Epithelial cell of prostate (primary cell): Measurements from ENCODE around the gene UTS2.

Experiments used
- DNase-seq: peaks from one replicate; pipeline ENCODE4 v3.0.0-alpha.2; 2011; ENCODE audit warnings: low read depth, low spot score
- H3K27ac ChIP-seq: fragments of 450-650 bp; 2 replicates; pipeline ENCODE4 v1.5.1; 2017; ENCODE audit warnings: mild to moderate bottlenecking

Gene UTS2

DNA sequence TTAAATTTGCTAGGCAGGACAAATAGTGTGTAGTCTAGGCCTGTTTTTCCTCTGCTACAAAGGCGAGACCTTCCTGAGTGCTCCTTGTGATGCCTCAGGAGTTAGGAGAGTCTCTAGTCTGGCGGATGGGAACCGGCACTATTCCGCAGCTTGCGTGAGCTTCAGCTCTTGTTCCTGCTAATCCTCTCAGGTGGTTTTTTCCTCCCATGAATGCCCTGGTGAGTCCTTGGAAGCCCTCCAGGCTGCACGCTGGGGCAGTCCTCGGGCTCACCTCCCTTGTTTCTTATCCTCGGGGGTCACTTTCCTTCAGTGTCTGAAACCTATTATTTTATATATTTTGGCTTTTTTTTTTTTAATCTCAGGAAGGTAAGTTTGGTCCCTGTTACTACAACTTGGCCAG is 28.2 kb downstream of the UTS2 start:
- H3K27ac ChIP-seq = no peak overlapping the region
- DNase-seq = no peak

DNA sequence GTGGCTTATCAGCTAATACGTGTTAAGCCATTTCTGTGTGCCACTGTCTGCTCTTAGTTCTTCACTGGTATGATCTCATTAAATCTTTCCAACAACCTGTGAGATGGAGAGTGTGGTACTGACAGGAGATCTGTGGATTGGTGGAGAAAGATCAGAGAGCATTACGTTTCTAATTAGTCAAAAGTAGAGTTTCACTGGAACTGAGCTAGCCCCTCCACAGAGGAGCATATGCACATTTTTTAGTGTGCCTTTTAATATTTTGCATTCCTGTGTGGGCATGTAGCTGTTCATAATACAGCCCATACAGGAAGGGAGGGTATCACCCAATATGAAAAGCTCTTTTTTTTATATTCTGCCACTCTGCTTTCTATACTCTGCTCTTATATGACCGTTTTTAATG is 31.6 kb downstream of the UTS2 start:
- no peak overlapping the region for H3K27ac ChIP-seq
- no peak for DNase-seq

DNA sequence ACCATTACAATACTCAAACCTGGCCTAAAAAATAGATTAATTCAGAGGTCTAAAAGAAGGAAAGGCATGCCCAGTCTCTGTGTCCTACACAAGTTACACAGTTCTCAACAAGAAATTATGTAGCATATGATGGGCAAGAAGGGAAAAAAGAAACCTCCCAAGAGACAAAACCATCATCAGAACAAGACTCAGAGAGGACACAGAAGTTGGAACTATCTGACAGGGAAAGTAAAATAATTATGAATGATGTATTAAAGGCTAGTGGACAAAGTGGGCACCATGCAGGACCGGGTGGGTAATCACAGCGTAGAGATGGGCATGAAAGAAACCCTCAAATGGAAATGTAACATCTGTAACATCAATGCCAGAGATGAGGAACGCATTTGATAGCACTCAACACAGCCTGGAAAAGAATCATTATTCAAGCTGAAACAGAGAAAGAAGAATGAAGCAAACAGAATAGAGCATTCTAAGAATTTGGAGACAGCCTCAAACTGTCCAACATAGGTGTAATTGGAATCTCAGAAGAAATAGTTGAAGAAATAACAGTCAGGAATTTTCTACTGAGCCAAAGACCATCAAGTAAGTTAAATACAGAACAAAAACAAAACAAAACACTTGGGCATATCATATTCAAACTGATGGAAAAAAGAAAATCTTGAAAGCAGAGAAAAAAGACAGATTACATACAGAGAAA is 39.0 kb downstream of the UTS2 start:
- H3K27ac ChIP-seq = no peak overlapping the region
- no peak for DNase-seq

DNA sequence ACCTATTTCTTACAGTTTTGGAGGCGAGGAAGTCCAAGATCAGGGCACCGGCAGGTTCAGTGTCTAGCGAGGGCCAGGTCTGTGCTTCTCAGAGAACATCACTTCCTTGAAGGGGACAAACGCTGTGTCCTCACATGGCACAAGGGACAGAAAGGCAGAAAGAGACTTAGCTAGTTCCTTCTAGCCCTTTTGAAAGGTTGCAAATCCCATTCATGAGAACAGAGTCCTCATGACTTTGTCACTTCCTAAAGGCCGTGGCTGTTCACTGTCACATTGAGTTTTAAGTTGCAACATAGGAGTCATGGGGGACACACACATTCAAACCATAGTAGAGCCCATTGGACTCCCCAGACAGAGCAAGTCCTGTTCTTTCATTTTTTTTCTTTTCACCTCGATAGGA is 41.4 kb downstream of the UTS2 start:
- DNase-seq = no peak
- H3K27ac ChIP-seq = no peak overlapping the region

GRCh38 chr1:7810395-7810794 is 42.5 kb downstream of the UTS2 start:
- no peak overlapping the region for H3K27ac ChIP-seq
- peak; percentile 74 for DNase-seq

DNA sequence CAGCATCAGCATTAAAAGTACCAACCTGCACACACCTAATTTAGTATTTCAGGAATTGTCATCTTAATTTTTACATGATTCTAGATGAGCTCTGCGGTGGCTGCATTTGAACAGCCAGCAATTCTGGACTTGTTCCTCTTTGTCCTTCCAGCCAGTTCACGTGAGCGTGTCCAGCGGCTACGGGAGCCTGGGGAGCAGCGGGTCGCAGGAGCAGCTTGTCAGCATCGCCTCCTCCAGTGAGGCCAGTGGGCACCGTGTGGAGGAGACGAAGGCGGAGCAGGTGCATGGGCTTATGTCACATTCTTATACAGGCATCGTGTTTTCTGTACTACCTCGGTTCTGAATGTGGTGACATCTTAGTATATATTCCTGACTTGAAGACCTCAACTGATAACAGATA is 43.1 kb downstream of the UTS2 start:
- DNase-seq = no peak
- no peak overlapping the region for H3K27ac ChIP-seq

GRCh38 chr1:7808253-7808844 is 44.5 kb downstream of the UTS2 start:
- no peak for DNase-seq
- no peak overlapping the region for H3K27ac ChIP-seq

GRCh38 chr1:7805460-7805859 is 47.4 kb downstream of the UTS2 start:
- DNase-seq = no peak
- H3K27ac ChIP-seq = no peak overlapping the region
